Amniotic epithelial cell (primary cell): ENCODE data around the gene NR3C1.

Experiments used
- DNase-seq: peaks from one replicate; pipeline ENCODE4 v3.0.0-alpha.2; 2010; ENCODE audit warnings: low read depth

NR3C1 gene

GRCh38 chr5:143403593-143404415, at the start of gene NR3C1:
TSS of gene NR3C1 (minus strand) at chr5:143403686. CDS start at chr5:143400839, 2,847 bp downstream.
- DNase-seq = peak; percentile 87

GRCh38 chr5:143449772-143450171, 46.3 kb upstream of the NR3C1 start:
- peak; percentile 31 for DNase-seq

DNA sequence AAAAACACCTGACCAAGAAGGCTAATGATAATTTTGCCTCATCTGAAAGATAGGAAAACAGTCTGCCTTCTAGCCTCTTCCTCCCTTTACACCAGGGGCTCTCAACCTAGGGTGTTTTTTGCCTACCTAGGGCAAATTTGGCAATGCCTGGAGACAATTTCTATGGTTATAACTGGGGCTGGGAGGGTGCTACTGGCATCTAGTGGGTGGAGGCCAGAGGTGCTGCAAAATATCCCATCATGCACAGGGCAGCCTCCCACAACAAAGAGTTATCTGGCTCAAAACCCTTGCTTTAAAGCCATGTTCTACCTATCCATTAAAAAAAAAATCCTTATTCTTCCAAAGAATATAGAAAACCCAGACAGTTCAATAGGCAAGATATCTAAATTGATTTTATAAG, 45.0 kb upstream of the NR3C1 start:
- DNase-seq = no peak

DNA sequence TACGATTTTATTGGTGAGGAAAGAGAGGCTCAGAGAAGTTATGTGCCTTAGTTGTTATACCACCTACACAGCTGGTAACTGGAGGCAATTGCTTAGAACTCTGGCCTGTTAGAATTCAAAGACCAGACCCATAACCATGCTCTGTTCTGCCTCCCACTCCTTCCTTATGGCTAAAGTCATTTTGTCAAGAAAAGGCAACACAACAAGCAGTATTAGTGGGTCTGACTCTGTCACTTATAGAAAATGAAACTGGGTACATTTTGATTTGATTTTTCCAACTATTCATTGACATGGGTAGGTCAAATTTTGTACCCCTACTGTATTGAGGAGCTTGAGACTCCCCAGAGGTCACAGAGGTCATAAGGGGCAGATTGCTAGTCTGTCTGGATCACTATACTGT, 44.5 kb upstream of the NR3C1 start:
- DNase-seq = no peak

- no peak for DNase-seq
Measured at GRCh38 chr5:143446535-143447226, 43.2 kb upstream of the NR3C1 start.

- no peak for DNase-seq
Measured at GRCh38 chr5:143445776-143446175, 42.3 kb upstream of the NR3C1 start.

DNA sequence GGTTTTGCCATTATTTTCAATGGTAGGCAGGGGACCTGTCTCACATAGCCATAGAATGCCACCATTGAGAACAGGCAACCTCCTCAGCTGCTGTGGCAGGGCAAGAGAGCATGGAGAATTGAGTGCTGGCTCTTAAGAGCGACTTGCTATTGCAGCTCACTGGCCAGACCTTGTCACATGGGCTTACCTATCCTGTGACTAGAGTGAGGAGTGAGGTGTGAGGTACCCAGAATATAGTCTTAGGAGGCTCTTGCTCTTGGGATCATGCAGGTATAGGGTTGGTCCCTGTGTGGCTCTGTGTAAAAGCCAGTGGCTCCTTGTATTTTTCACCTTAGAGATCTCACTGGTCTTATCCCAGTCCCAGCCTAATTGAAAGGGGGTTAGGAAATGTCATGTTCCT, 39.8 kb upstream of the NR3C1 start:
- DNase-seq = no peak

DNA sequence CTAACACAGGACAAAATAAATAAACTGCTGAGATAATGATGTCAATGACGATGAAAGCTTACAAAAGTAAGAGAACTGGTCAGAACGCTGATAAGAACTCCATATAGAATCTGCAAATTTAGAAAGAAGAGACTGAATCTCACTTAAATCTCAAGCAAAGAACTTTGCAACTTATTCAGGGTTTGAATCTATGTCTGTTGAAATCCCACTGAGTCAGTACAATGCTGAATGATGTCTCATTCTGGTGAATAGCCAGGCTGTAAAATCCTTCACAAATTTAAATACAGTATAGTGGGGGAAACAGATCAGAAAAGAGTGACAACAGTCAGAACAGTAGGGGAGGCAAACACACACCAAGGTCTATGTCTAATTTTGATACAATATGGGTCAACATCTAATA, 38.9 kb upstream of the NR3C1 start:
- peak; percentile 47 for DNase-seq

DNA sequence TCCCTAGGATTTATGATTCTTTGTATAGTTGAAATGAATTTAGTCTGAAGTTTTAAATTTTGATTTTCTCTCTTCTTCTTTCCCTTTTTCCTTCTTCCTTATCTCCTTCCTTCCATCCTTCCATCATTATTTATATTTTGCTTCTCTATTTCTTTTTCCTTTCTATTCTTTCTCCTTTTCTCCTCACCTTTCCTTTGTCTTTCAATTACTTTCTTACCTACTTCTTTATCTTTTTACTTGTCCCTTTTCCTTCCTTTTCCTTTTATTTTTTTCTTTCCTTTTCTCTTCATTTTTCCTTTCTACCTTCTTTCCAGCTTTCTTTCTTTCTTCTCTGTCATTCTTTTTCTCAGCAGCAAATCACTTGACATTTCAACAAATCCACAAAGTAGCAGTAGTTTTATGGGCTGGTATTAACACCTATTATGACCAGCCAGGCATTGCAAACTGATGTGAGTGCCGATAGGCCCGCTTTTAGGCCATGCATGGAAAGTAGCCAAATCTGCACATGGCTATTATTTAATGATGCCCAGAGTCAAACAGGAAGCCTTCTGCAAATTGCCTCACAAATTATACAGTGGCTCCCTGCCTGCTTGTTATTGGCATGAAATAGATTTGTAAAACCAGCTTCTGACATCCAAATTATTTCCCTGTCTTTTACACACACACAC, 37.1 kb upstream of the NR3C1 start:
- no peak for DNase-seq

GRCh38 chr5:143437666-143438273, 34.3 kb upstream of the NR3C1 start:
- DNase-seq = no peak

DNA sequence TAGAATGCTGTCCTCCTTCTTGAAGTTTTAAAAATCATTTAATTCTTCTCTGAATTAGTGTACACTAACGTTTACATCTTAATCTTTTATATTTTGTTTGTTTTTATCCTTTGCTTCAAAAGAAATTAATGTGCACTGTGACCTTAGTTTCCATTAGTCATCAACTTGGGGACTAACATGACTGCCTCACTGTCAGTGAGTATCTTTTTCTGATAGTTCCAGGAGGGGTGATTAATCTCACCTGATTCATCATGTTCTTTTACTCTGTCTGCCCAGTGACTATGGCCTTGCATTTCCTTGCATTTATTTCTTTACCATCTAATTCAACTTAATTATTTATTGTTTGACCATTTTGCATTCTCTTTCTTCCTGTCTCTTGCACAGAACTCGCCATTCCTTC, 33.4 kb upstream of the NR3C1 start:
- no peak for DNase-seq

DNA sequence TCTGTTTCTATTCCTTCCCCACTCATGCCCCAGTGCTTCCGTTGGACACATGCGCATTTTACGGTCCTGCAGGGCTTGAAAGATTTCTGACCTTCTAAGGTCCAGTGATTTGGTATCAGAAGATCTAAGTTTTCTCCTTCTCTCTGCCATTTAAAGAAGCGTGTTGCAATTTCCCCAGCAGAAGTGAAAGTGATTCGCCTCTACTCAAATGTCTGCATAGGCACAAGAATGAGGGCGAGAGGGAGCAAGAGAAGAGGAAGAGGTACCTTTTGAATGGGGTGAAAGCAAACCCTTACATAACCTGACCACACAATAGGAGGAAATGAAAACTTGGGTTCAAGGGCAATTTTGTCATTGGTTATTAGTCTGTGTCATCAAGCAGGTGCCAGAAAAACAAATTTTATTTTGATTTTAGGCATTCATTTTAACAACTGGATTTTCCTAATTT, 31.7 kb upstream of the NR3C1 start:
- DNase-seq = peak; percentile 40

DNA sequence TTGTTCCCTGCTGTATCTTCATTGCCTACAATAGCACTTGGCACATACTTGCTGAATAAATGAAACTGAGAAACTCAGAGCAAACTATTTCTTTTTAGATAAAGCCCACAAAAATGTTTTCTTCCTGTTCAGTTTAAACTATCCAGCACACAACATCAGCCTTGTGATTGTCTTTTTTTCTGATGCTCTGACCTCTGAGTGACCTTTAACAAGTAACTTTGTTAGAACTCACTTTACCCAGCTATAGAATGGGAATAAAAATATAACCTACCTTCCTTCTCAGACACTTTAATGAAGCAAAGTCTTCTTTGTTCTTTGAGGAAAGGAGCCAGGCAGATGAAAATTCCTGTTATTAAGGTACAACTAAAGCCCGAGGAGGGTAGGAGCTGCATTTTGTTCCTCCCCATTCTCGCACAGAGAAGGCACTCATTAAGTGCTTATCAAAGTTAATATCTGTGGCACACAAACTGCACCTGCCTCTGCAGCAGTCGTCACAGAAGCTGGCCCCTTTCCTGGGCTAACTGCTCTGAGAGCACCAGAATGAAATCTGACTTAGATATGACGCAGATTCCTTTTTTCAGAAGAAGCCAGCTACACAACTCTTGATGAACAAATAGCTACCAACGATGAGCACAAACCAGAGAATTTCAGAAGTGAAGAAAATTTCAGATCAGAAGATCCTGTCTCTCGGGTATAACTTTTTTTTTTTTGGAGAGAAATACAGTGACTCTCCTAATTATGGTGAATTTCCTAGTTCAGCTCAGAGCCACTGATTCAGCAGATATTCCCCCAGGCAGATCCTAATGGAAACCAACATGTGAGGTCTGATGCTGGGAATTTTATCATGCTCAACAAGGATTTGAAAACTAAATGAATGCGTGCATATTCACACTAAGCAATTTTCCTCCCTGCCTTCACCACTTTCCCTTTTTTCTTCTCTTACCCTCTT, 31.0 kb upstream of the NR3C1 start:
- peak; percentile 24 for DNase-seq

GRCh38 chr5:143433670-143434069, 30.2 kb upstream of the NR3C1 start:
- DNase-seq = no peak

DNA sequence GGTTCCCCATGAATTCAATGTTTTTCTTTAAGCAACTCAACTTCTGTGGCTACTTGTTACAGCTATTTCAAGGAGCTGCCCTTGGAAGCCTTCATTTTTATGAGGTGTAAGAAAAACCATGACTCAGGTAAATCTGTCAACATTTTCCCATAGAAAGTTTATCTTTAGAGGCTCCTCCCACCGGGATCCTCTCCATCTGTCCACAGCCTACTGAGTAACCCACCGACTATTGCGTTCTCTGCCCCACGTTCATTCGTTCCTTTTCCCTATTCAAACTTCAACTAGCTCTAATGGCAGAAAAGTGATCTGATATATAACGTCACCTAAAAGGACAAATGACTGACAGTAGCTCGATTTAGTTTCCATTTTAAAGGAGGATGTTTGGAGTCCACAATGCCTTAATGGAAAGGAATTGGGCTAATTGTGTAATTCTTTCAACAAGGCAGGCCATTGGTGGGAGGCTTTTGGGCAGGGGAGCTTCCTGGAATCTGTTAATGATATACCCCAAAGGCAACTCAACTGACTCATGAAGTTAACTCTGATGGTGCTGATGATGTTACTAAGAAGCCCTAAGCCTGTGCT, 29.3 kb upstream of the NR3C1 start:
- no peak for DNase-seq

DNA sequence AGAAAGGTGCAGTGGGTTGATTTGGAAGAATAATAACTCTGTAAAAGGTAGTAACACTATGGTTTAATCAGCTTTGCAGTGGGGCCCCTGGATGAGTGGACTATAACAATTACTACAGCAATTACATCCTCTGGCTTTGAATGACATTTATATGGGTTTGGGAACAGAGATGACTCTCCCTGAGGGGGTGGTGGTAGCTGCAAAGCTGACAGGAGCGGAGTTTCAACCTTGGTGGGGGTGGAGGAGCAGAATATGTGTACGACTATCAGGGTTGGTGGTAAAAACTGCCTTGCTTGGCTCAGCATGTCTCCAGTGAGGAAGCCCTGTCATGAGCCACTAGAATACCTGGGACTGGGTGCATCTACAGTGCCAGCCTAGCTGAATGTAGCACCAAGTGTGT, 28.3 kb upstream of the NR3C1 start:
- no peak for DNase-seq

DNA sequence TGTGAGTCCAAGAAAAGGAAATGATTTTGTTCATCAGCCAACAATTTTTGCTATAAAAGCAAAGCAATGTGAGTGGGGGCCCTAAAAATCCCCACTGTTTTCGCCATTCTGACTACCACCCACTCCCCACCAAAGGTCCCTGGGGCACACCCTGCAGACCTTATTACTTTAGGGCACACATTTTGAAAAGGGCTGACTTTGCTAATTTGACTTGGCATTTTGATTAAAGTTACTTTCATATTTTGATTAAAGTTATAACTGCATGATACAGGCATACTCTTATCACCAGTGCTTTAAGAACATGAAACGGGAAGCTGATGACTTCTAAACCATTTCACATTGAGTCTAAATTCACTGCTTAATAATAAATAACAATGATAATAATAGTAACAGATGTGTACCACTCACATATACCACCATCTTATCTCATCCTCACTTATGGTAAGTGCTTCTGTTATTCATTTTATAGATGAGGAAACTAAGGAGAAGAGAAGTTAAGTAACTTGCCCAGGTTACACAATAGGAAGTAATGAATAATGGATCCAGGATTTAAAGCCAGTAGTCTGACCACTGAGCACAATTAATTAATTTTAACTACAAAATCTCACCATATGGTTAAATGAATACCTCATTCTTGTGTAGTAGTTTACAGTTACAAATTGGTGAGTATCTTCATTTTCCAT, 25.4 kb upstream of the NR3C1 start:
- DNase-seq = peak; percentile 53

DNA sequence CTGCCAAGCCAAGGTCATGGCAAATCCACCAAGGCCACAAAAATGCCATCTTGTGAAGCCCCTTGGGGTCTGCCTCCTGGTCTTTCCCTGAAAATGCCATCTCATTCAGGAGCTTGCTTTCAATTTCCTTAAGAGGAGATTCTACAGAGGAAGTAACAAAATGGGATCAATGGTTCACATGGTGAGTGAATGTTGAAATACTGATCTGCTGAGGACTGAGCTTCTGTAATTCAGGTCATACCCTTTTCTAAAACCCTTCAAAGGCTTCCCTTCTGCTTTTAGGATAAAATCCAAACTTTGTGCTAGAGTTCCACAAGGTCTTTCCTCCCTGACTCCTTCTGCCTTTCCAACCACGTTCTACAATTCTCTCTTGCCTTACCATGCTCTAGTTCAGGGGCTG, 24.7 kb upstream of the NR3C1 start:
- no peak for DNase-seq

- DNase-seq = no peak
Measured at GRCh38 chr5:143427122-143427735, 23.7 kb upstream of the NR3C1 start.

DNA sequence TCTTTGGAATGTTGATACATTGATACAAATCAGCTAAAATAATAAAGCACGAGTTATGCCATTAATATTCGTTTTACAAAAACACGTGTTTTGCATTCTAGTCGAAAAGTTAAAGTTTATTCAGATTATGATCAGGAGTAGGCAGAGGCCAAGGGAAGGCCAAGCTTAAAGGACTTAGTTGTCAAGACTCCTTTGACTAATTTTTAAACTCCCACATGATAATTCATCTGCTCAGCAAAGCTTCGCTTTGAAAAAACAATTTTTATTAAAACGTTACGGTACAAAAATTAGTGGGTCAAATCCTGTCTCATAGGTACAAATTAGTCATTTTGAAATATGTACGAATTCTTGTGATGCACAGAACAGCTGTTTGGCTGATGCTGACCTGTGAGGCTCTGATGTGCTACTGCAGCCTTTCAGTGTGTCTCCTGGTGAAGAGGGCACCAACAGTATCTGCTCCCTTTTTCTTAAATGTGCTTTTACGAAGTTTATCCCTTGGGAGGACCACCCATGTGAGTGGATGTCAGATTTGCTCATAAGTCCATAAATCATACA, 23.0 kb upstream of the NR3C1 start:
- no peak for DNase-seq
